CD1c-positive myeloid dendritic cell (primary cell): ENCODE data around the gene DYNC1H1.

Experiments used
- DNase-seq: peaks from one replicate; pipeline ENCODE4 v3.0.0-alpha.2; 2016; ENCODE audit errors: extremely low spot score

DYNC1H1 gene

DNA sequence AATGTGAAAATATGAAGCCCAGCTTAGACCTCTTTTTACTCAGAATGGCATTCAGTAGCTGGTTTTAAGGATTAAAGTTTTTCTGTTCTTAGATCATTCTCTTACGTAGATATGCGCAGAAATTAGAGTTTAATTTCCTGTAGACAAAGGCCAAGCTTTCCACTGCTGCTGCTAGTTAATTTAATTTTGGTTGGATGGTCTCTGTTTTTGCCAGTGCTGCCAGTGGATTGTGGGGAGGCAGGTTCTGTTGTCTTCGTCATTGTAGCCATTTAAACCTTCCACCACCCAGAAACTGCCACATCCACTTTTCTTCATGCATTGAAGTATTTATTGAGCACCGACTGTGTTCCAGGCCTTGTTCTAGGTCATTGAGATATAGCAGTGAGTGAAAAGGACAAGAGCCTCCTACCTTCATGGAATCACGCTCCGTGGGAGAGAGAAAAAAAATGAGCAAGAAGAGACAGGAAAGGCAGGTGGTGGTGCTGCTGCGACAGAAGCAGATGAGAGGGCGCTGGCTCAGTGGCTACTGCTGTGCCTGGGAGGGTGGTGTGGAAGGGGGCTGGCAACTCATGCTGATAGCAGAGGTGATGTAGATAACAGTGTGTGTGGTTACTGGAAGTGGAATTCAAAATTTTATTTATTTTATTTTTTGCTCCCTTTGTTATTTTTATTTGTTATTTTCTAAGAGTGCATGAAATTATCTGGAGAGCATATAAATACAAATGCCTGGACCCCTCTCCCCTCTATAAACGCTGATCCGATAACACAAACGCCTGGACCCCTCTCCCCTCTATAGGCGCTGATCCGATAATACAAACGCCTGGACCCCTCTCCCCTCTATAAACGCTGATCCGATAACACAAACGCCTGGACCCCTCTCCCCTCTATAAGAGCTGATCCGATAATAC, 33.3 kb downstream of the DYNC1H1 start:
- no peak for DNase-seq

DNA sequence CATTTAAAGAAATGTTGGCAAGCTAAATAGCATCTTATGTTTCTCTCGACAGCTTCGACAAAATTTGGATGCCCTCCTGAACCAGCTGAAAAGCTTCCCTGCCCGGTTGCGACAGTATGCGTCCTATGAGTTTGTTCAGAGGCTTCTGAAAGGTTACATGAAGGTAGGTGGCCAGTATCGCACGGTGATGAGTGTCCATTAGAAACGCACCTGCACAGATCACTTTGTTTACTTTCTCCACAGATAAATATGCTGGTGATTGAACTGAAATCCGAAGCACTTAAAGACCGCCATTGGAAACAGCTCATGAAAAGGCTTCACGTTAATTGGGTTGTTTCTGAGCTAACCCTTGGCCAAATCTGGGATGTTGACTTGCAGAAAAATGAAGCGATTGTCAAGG, 36.5 kb downstream of the DYNC1H1 start:
- no peak for DNase-seq

DNA sequence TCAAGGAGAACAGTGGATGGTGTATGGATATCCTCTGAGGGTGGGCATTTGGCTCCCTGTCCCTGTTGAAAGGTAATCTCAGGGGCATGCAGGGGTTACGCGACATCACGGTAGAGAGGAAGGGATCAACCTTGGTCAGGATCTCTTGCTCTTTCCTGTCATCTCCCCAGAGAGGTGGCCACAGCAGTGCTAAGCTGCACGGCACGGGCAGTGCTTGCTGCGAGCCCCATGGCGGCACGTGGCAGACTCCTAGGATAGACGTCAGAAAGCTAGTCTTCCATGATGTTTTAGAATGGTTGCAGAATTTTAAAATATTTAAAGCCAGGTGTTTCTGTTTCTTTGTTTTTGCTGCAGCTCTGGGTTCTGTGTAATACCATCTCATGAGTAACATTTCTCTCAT, 41.0 kb downstream of the DYNC1H1 start:
- DNase-seq = no peak

DNA sequence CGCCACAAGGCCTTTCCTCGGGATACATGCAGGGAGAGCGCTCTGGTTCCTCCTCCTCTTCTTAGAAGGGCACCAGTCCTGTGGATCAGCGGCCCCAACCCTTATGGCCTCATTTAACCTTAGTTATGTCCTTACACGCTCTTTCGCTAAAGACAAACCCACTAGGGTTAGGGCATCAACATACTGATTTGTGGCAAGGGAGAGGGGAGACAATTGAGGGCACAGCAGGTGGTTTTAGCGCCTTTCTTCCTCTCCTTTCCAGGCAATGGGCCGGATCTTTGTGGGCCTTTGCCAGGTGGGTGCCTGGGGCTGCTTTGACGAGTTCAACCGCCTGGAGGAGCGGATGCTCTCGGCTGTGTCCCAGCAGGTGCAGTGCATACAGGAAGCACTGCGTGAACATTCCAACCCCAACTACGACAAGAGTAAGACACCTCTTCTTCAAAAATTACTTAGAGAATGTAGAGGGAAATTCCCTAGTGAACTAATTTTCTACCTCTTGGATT, 43.6 kb downstream of the DYNC1H1 start:
- DNase-seq = no peak

DNA sequence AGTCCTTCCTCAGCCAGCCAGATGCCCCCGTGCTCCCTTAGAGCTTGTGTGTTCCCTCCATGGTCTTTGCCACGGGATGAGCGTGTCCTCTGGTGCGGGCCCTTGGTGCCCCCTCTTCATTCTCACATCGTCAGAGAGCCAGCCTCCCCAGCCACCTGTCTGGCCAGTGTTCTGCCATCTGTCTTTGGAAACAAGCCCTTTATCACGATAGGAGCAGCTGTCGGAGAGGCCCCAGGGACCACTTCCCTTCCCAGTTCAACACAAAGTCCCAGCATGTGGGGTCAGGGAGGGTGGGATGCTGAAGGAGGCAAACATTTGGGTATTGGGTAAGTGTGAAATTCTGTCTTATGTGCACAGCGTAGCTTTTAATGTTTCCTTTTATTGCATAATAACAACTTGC, 44.5 kb downstream of the DYNC1H1 start:
- no peak for DNase-seq

DNA sequence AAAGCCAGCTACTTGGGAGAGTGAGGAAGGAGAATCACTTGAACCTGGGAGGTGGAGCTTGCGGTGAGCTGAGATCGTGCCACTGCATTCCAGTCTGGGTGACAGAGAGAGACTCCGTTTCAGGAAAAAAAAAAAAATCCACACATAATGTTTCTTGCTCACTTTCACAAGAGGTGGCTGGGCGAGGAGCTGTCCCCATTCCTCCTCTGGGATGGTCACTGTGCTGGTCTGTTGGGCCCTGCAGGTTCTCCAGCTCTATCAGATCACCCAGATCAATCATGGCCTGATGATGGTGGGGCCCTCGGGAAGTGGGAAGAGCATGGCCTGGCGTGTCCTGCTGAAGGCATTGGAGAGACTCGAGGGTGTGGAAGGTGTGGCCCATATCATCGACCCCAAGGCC, 47.3 kb downstream of the DYNC1H1 start:
- no peak for DNase-seq

DNA sequence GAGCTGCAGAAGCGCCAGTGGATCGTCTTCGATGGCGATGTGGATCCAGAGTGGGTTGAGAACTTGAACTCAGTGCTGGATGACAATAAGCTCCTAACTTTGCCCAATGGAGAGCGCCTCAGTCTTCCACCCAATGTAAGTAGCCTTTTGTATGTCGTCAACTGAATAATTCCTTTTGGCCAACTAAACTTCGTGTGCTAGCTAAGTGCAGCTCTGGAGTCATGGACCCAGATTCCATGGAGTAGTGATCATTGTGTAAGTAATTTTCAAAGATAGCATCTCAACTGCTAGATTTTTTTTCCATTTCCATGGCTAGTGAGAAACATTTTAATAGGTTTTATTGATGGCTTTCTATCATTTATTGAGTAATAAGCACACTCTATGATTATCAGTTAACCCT, 48.0 kb downstream of the DYNC1H1 start:
- no peak for DNase-seq

DNA sequence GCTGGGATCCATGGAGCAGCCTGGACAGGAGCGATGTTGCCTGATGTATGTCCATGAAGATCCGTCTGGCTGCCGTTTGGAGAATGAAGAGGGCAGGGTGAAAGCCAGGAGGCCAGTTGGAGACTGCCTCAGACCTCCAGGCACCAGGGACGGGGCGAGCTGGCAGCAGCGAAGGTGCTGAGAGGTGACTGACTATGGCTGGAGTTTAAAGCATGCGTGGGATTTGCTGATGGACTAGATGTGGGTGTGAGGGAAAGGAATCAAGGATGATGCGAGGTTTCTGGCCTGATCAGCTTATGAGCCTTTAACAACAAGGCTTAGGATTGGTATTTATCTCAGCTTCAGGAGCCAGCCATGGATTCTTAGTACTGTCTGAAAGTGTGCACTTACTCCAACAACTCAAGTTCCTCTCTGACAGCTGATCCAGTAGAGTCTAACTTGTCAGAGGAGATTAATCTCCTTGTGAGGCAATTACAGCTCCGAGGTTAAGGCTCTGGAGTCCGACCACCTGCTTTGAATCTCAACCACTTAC, 49.4 kb downstream of the DYNC1H1 start:
- no peak for DNase-seq

DNA sequence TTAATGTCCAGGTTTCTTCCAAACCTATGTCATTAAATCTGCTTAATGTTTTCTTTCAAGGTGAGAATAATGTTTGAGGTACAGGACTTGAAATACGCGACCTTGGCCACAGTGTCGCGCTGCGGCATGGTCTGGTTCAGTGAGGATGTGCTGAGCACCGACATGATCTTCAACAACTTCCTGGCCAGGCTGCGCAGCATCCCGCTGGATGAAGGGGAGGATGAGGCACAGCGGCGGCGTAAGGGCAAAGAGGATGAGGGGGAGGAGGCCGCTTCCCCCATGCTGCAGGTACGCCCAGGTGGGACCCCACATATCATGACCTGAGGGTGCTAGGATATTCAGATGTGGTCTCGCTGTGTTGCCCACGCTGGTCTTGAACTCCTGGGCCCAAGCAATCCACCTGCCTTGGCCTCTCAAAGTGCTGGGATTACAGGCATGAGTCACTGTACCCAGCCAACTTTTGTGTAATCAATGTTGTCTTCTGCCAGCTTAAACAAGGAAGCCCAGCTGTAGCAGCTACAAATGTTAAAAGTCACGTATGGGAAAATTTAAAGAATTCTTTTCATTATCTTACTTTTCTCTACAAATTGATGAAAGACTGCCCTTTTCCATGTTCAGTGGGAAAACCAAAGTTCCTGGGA, 50.8 kb downstream of the DYNC1H1 start:
- no peak for DNase-seq

DNA sequence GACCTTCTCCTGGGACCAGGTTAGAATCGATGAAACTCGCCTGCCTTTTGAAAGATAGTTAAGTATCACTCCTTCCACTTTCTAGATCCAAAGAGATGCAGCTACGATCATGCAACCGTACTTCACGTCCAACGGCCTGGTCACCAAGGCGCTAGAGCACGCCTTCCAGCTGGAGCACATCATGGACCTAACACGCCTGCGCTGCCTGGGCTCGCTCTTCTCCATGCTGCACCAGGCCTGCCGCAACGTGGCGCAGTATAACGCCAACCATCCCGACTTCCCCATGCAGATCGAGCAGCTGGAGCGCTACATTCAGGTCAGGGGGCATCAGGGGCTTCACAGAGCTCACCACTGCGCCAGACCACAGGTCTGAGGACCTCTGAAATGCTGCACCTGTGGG, 51.4 kb downstream of the DYNC1H1 start:
- no peak for DNase-seq

DNA sequence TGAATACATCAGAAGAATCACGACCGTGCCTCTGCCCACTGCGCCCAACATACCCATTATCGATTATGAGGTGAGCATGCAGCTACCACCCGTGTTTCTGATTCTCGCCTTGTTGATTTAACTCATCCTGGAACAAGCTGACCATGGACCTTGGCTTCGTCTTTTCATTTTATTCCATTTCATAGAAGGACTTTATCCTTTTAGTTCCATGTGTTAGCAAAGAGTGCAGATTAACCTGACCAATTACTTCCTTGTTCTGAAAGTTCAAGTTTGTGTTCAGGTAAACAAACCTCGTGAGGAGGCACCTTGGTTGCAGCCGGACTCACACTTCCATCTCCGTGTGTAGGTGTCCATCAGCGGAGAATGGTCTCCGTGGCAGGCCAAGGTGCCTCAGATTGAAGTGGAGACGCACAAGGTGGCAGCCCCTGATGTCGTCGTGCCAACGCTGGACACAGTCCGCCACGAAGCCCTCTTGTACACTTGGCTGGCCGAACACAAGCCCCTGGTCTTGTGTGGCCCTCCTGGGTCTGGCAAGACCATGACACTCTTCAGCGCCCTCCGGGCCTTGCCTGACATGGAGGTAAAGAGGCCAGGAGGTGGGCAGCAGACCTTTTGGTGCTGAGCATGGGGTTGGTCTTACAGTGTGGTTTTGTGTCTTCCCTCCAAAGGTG, 52.2 kb downstream of the DYNC1H1 start:
- no peak for DNase-seq

DNA sequence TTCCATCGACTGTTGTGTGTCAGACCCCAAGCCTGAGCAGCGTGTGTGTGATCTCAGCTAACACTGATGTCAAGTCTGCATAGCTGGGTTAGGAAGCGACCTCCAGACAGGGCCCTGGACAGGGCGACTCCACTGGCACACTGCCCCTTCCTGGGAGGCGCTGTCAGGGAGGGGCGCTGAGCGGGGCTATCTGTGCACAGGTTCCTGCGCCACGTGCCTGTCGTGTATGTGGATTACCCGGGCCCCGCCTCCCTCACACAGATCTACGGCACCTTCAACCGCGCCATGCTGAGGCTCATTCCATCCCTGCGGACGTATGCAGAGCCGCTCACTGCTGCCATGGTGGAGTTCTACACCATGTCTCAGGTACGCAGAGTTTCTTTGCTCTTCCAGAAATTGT, 53.9 kb downstream of the DYNC1H1 start:
- DNase-seq = no peak

DNA sequence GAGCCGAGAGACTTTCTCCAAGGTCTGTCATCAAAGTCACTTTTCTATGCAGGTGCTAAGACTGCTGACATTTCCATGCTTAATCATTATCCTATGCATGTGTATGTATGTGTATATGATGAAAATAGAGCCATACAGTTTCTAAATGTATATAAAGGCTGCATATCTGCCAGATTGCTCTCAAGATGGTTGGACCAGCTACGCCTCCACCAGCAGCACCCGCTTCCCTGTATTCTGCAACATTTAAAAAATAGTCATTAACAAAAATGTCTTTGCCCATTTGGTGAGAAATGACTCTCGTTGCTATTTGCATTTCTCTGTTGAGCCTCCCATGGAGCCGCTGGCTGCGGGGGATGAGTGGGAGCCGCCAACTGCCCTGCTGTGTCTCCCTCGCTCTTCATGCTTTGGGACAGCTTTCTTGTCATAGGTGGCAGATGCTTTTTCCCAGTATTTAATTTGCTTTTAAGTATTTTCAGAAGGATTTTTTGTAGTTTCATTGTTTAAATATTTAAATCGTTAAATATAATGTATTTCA, 54.7 kb downstream of the DYNC1H1 start:
- no peak for DNase-seq

DNA sequence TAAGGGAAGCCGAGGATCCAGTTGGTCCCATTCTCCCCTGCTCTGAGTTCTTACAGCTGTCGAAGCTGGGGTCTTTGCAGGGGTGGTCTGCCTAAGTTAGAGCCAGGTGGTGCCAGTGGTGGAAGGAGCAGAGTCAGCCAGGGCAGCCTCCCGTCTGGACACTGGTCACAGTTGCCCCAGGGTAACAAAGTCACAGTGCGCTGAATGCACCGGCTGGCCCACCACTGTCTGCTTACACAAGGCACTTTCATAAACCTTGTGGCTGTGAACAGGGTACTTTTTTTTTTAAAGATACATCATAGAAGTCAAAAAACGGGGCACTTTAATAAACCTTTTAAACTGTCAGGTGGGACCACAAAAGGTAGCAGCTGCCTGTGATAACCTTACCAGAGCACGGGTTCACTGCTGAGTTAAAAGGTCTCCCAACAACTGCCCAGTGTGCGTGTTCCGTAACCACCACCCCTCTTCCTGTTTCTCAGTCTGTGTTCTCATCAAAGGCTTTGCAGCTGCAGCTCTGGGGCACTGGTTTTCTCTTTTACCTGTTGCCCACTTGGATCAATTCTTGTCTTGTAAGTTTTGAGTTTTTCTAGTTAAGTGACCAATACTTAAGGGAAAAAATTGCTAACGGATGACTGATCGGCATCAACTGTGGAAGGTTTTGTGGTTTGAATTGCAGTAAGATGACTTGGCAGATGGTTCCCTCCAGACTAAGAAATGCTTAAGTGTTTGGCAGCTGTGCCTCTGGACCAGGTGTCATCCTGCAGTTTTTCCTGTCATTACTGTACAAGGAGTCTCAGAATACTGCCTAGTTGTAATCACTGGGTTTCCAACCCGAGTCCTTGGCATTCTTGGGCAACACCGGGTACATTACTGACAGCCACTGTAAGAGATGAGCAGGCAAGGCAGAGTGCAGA, 55.9 kb downstream of the DYNC1H1 start:
- no peak for DNase-seq

DNA sequence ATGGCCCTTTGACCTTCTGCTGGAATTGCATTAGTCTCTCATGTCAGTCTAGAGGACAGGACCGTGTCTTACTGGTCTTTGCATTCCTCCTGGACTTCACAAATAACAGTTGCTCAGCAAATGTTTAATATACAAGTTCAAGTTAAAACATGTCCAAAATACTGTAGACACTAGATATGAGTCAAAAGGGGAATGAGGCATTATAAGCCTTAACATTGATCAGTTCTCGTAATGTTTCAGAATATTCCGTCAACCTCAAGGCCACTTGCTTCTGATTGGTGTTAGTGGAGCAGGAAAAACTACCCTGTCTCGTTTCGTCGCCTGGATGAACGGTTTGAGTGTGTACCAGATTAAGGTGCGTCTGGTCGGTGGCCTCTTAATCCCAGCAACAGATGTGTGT, 62.6 kb downstream of the DYNC1H1 start:
- no peak for DNase-seq

DNA sequence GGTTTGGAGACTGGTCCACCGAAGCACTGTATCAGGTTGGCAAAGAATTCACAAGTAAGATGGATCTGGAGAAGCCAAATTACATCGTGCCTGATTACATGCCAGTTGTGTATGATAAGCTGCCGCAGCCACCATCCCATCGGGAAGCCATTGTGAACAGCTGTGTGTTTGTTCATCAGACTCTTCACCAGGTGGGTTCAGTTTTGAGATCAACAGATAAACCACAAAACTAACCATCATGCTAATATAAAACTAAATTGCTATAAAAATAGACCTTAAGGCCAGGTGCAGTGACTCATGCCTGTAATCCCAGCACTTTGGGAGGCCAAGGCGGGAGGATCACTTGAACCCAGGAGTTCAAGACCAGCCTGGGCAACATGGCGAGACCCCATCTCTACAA, 63.6 kb downstream of the DYNC1H1 start:
- DNase-seq = no peak

DNA sequence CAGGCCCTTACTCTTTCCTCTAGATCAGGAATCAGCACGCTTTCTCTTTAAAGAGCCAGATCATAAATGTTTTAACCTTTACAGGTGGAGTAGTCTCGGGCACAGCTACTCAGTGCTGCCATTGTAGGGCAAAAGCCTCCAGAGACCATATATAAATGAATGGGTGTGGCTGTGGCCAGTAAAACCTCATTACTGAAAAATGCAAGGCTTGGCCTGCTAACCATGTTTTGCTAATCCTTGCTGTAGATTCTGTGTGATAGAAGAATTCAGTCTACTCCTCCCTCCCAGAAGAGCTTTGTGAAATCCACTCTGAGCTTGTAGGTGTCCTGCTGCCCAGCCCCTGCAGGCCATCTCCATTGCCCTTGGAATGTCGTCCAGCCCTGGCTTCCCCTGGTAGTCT, 64.4 kb downstream of the DYNC1H1 start:
- DNase-seq = no peak

DNA sequence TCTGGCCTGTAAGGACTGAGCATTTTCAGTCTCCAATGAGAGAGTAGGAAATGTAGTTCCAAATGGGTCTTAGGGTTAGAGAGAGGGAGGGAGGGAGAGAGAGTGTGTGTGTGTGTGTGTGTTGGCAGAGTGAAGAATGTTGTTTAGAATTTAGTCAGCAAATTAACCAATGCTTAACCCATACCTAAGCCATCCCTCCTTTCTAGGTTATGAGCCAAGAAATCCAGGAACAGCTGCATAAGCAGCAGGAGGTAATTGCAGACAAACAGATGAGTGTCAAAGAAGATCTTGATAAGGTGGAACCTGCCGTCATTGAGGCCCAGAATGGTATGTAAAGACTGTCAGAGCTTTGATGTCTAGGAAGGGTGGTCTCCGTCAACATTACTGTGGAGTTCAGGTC, 65.6 kb downstream of the DYNC1H1 start:
- no peak for DNase-seq

DNA sequence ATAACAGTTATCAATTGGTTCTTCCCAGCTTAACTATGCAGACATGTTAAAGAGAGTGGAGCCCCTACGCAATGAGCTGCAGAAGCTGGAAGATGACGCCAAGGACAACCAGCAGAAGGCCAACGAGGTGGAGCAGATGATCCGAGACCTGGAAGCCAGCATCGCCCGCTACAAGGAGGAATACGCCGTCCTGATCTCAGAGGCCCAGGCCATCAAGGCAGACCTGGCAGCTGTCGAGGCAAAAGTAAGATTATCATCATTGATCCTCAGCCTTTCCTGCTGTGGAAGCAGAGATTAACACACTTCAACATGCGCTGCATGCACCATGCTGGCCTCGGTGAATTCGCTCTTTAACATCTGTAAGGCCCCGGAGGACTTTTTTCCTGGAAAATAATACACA, 68.9 kb downstream of the DYNC1H1 start:
- no peak for DNase-seq

DNA sequence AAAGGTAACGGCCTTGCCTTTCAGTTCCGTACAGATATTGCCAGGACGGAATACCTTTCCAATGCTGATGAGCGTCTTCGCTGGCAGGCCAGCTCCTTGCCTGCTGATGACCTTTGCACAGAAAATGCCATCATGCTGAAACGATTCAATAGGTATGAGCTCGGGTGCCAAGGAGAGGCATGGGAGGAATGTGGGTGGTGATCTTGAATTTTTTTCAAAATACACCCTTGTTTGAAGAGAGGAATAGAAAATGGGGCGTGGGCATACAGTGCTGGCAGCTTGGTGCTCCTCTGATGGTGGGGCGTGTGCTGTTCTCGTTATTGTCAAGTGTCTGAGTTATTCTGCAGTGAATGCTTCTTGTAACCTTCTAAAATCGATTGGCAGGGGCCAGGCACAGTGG, 69.9 kb downstream of the DYNC1H1 start:
- no peak for DNase-seq

DNA sequence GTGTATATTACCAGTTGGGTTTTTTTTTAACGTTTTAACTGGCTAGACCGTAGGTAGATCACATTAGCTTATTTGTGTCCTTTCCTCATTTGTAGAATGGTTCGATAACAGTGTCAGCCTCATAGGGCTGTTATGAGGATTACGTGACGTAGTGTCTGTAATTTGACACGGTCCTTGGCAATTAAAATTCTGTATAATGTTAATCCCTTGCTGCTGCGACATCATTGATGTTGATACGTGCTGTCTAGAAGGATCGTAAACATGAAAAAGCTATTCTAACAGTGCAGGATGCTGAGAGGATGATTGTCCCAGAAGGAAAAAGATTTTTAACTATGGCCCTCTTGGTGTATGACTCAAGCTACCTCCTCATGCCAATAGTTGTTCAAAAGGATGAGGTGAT, 71.5 kb downstream of the DYNC1H1 start:
- no peak for DNase-seq
